HepG2 (cell line): ENCODE results near the gene ARHGDIA. TPM values are rescaled to one million over a fixed set of nuclear protein-coding genes. Genes with fewer than 3 reads are reported as not detected.

ENCODE experiments used
- ATF7-NPFF ChIP-seq: sonication (generic); formaldehyde crosslinking; IDR thresholded peaks from 2 replicates; pipeline ENCODE4 v1.8.1; 2023; ENCODE audit warnings: mild to moderate bottlenecking, low read depth, missing genetic modification reagents, moderate library complexity
- EP300 ChIP-seq, 3 experiments: sonication (generic) in 1 of 3; formaldehyde crosslinking in 1 of 3; IDR thresholded peaks; 2 replicates each; pipeline versions ENCODE4 v1.5.1 to v1.6.1; 2011 to 2020; ENCODE audit warnings: low read depth in 2 of 3, low read length in 2 of 3, borderline replicate concordance in 1 of 3, improper control_type of control experiment in 1 of 3, mild to moderate bottlenecking in 1 of 3, missing genetic modification reagents in 1 of 3, moderate library complexity in 1 of 3
- HDAC2 ChIP-seq: sonication (generic); formaldehyde crosslinking; IDR thresholded peaks from 2 replicates; pipeline ENCODE4 v1.4.0; 2020; ENCODE audit warnings: missing genetic modification reagents
- HOXA7 ChIP-seq: sonication (generic); formaldehyde crosslinking; IDR thresholded peaks from 2 replicates; pipeline ENCODE4 v1.8.1; 2022; ENCODE audit warnings: mild to moderate bottlenecking, missing genetic modification reagents, moderate library complexity
- KAT2B ChIP-seq: fragments of 150-350 bp; IDR thresholded peaks from 2 replicates; pipeline ENCODE4 v1.6.1; 2014; ENCODE audit warnings: low read depth, low read length, borderline replicate concordance
- MEIS1 ChIP-seq: sonication (generic); formaldehyde crosslinking; IDR thresholded peaks from 2 replicates; pipeline ENCODE4 v1.9.0; 2021; ENCODE audit warnings: mild to moderate bottlenecking, missing genetic modification reagents, moderate library complexity, borderline replicate concordance
- SRSF4 ChIP-seq: fragments of 200-400 bp; formaldehyde crosslinking; IDR thresholded peaks from one replicate; pipeline ENCODE4 v1.6.1; 2018; ENCODE audit warnings: mild to moderate bottlenecking, low read depth, low read length, moderate library complexity; ENCODE audit not compliant: poor library complexity, severe bottlenecking
- YEATS4 ChIP-seq: sonication (generic); formaldehyde crosslinking; IDR thresholded peaks from 2 replicates; pipeline ENCODE4 v1.4.0; 2020; ENCODE audit warnings: missing genetic modification reagents, borderline replicate concordance
- ZIK1 ChIP-seq: sonication (generic); formaldehyde crosslinking; IDR thresholded peaks from 2 replicates; pipeline ENCODE4 v1.5.0; 2020; ENCODE audit warnings: mild to moderate bottlenecking, low read depth, missing genetic modification reagents, borderline replicate concordance
- ZNF446 ChIP-seq: sonication (generic); formaldehyde crosslinking; IDR thresholded peaks from 2 replicates; pipeline ENCODE4 v1.5.0; 2020; ENCODE audit warnings: mild to moderate bottlenecking, missing genetic modification reagents
- ZNF562 ChIP-seq: sonication (generic); formaldehyde crosslinking; IDR thresholded peaks from 2 replicates; pipeline ENCODE4 v1.8.0; 2022; ENCODE audit warnings: missing genetic modification reagents, borderline replicate concordance
- ZNF75D ChIP-seq: sonication (generic); formaldehyde crosslinking; IDR thresholded peaks from 2 replicates; pipeline ENCODE4 v1.8.1; 2023; ENCODE audit warnings: missing genetic modification reagents, mild to moderate bottlenecking, borderline replicate concordance
- polyA plus RNA-seq, 8 experiments: library from polyadenylated mRNA; depleted of rRNA in 3 of 8; stranded (reverse) in 7 of 8; unstranded in 1 of 8; fragments of >200 nt; fragmentation: Illumina TruSeq in 4 of 8; extraction: Trizol in 4 of 8; gene quantifications; 2 replicates each; pipeline versions ENCODE4 v1.2.1 to v1.2.3, GENCODE V29; 2011 to 2016; ENCODE audit warnings: low read depth in 4 of 8, missing spikeins in 1 of 8, mixed read lengths in 1 of 8; ENCODE audit not compliant: insufficient read depth in 1 of 8
- total RNA-seq, 5 experiments: library from RNA; depleted of rRNA; stranded (reverse); fragments of >200 nt; fragmentation: Illumina TruSeq; extraction: Trizol; gene quantifications; 2 replicates each; pipeline ENCODE4 v1.2.3, GENCODE V29; 2016; ENCODE audit warnings: low read depth in 1 of 5
- TF ChIP-seq, protein P1 (sequence below): sonication (generic); formaldehyde crosslinking; IDR thresholded peaks from 2 replicates; pipeline ENCODE4 v1.5.1; 2020; ENCODE audit warnings: missing genetic modification reagents, mild to moderate bottlenecking, borderline replicate concordance
- TF ChIP-seq, protein P2 (sequence below), 2 experiments: sonication (generic) in 1 of 2; formaldehyde crosslinking in 1 of 2; IDR thresholded peaks; 2 replicates each; pipeline versions ENCODE4 v1.4.0 to v1.6.1; 2018 to 2020; ENCODE audit warnings: missing genetic modification reagents in 2 of 2, borderline replicate concordance in 1 of 2, low read depth in 1 of 2, mild to moderate bottlenecking in 1 of 2, missing biosample characterization in 1 of 2
- TF ChIP-seq, protein P3 (sequence below): sonication (generic); IDR thresholded peaks from 2 replicates; pipeline ENCODE4 v1.6.1; 2016; ENCODE audit warnings: low read depth, borderline replicate concordance
- TF ChIP-seq, protein P4 (sequence below): sonication (generic); formaldehyde crosslinking; IDR thresholded peaks from 2 replicates; pipeline ENCODE4 v1.8.1; 2023; ENCODE audit warnings: missing genetic modification reagents, inconsistent platforms, borderline replicate concordance
- TF ChIP-seq, protein P5 (sequence below): IDR thresholded peaks from 2 replicates; pipeline ENCODE4 v1.6.1; 2016; ENCODE audit warnings: missing biosample characterization, missing genetic modification reagents, low read depth
- TF ChIP-seq, protein P6 (sequence below): sonication (generic); formaldehyde crosslinking; IDR thresholded peaks from 2 replicates; pipeline ENCODE4 v1.5.0; 2020; ENCODE audit warnings: missing genetic modification reagents, mild to moderate bottlenecking, borderline replicate concordance

ARHGDIA gene
- total and polyA plus RNA-seq, 2 of the 13 experiments (the other 11 are each of a cell fraction or from before 2014, with no cell fraction given), result 40.0 to 64.0 TPM

DNA sequence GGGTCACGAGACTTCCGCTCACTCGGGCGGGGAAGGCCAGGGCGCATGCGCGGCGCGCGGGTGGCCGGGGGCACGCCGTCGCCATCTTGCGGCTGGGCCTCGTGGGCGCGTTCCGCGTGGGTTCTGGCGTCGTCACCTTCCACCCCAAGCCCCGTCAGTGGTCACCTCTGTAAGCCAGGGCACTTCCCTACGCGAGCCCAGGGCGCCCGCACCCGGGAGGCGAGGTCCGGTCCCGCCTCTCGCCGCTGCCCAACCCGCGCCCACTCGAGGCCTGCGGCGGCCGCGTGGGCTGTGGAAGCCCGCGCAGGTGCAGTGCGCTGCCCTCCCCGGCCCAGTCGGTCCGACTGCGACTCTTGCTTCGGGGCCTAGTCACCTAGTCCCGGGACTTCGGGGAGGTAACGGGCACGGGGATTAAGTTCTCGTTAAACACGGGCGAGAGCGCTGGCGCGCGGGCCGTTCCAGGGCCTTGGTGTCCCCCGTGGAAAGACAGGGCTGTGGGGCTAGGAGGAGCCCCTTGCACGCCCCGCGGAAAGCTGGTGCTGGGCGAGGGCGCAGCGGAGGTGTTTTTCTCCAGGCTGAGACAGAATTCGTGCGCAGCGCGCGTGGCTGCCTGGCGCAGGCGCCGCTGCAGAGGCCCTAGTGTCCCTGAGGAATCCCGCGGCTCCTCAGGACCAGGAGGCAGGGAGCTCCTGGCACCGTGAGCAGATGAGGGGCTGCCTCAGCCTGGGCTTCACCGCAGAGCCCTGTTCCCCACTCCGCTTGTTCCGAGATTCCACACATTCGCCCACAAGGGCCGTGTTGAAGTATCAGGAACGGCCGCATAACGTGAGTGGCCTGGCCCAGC is 472 bp upstream of the ARHGDIA start (continued):
- TF ChIP-seq, protein P1, sequence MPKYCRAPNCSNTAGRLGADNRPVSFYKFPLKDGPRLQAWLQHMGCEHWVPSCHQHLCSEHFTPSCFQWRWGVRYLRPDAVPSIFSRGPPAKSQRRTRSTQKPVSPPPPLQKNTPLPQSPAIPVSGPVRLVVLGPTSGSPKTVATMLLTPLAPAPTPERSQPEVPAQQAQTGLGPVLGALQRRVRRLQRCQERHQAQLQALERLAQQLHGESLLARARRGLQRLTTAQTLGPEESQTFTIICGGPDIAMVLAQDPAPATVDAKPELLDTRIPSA, result no peak; the same call in 1 of the 2 replicates
- peak; percentile 96 for TF ChIP-seq ZIK1 (CRISPR knock-in tag)
- peak; percentile 96 for TF ChIP-seq HDAC2 (CRISPR knock-in tag)
- TF ChIP-seq KAT2B, result no peak
- TF ChIP-seq, protein P2, sequence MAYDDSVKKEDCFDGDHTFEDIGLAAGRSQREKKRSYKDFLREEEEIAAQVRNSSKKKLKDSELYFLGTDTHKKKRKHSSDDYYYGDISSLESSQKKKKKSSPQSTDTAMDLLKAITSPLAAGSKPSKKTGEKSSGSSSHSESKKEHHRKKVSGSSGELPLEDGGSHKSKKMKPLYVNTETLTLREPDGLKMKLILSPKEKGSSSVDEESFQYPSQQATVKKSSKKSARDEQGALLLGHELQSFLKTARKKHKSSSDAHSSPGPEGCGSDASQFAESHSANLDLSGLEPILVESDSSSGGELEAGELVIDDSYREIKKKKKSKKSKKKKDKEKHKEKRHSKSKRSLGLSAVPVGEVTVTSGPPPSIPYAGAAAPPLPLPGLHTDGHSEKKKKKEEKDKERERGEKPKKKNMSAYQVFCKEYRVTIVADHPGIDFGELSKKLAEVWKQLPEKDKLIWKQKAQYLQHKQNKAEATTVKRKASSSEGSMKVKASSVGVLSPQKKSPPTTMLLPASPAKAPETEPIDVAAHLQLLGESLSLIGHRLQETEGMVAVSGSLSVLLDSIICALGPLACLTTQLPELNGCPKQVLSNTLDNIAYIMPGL (CRISPR knock-in tag; IDR thresholded peaks at IDR 0.05; ENCODE audit: borderline replicate concordance in 1 of 2, low read depth in 1 of 2), result peak; percentile 81 to 97; a peak in 3 of 4 replicates
- peak; percentile 99 for TF ChIP-seq ZNF446 (CRISPR knock-in tag)
- peak; percentile 89 for TF ChIP-seq MEIS1 (CRISPR knock-in tag)
- TF ChIP-seq, protein P3, sequence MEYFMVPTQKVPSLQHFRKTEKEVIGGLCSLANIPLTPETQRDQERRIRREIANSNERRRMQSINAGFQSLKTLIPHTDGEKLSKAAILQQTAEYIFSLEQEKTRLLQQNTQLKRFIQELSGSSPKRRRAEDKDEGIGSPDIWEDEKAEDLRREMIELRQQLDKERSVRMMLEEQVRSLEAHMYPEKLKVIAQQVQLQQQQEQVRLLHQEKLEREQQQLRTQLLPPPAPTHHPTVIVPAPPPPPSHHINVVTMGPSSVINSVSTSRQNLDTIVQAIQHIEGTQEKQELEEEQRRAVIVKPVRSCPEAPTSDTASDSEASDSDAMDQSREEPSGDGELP, result peak; percentile 9; the same call in 1 of the 2 replicates
- no peak for TF ChIP-seq ZNF75D
- peak; percentile 96 for TF ChIP-seq ATF7-NPFF (CRISPR knock-in tag)
- peak; percentile 89 for TF ChIP-seq HOXA7 (CRISPR knock-in tag)
- no peak; a peak in 1 of 4 replicates for TF ChIP-seq EP300 (IDR thresholded peaks at IDR 0.05; ENCODE audit: low read depth in 2 of 2, low read length in 2 of 2)
- TF ChIP-seq EP300 (CRISPR knock-in tag; IDR thresholded peaks at IDR 0.05; ENCODE audit: borderline replicate concordance), result peak; percentile 78
- TF ChIP-seq YEATS4, result peak; percentile 100
- TF ChIP-seq, protein P4, sequence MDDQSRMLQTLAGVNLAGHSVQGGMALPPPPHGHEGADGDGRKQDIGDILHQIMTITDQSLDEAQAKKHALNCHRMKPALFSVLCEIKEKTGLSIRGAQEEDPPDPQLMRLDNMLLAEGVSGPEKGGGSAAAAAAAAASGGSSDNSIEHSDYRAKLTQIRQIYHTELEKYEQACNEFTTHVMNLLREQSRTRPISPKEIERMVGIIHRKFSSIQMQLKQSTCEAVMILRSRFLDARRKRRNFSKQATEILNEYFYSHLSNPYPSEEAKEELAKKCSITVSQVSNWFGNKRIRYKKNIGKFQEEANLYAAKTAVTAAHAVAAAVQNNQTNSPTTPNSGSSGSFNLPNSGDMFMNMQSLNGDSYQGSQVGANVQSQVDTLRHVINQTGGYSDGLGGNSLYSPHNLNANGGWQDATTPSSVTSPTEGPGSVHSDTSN (CRISPR knock-in tag), result no peak
- TF ChIP-seq, protein P5, sequence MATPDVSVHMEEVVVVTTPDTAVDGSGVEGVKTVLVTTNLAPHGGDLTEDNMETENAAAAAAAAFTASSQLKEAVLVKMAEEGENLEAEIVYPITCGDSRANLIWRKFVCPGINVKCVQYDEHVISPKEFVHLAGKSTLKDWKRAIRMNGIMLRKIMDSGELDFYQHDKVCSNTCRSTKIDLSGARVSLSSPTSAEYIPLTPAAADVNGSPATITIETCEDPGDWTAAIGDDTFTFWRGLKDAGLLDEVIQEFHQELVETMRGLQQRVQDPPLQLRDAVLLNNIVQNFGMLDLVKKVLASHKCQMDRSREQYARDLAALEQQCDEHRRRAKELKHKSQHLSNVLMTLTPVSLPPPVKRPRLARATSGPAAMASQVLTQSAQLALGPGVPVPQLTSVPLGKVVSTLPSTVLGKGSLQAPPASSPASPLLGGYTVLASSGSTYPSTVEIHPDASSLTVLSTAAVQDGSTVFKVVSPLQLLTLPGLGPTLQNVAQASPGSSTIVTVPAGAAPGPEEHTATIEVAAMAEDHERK, result peak; percentile 70
- peak; percentile 30 for TF ChIP-seq SRSF4
- TF ChIP-seq, protein P6, sequence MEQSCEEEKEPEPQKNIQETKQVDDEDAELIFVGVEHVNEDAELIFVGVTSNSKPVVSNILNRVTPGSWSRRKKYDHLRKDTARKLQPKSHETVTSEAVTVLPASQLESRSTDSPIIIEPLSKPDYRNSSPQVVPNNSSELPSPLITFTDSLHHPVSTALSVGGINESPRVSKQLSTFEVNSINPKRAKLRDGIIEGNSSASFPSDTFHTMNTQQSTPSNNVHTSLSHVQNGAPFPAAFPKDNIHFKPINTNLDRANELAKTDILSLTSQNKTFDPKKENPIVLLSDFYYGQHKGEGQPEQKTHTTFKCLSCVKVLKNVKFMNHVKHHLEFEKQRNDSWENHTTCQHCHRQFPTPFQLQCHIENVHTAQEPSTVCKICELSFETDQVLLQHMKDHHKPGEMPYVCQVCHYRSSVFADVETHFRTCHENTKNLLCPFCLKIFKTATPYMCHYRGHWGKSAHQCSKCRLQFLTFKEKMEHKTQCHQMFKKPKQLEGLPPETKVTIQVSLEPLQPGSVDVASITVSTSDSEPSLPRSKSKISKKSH (CRISPR knock-in tag), result peak; percentile 96
- peak; percentile 59; the same call in 1 of the 2 replicates for TF ChIP-seq ZNF562 (CRISPR knock-in tag)
